ENCODE measurements around the gene FTSJ3.

Gene FTSJ3

DNA sequence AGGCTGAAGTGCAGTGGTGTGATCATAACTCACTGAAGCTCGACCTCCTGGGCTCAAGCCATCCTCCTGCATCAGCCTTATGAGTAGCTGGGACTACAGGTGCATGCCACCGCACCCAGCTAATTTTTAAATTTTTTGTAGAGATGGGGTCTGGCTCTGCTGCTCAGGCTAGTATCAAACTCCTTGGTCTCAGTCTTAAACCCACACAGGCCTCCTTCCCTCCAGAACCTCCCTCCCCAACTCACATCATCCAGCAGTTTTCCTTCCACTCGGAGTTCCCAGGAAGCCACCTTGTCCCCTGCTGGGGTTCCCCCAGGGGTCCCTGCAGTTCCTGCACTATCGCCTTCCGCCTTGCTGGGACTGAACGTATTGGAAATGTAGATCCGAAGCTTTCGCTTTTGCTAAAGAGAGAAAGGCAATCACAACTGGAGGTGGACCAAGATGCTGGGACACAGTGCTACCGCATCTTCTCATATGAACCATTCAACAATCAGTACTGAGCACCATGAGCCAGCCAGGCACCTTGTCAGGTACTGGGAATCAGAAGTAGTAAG, 7.8 kb upstream of the FTSJ3 start:
- Histone ChIP-seq H3K4me1 (ENCODE audit: control insufficient read depth, insufficient read depth, low read length) (peaks cover 10% of the 10 kb centered on the region), H3K9me3 (ENCODE audit: control insufficient read depth, insufficient read depth, low read depth, low read length) (no peaks in the 10 kb centered on the region), H3K27ac (ENCODE audit: extremely low read depth, low read depth, low read length) (no peak overlapping the region), H3K36me3 (ENCODE audit: control insufficient read depth in 2 of 2, insufficient read depth in 1 of 2, low read length in 2 of 2) (peaks cover 41 to 82% of the 10 kb centered on the region in 2 experiments), H3K4me3 (ENCODE audit: low read depth, low read length) (no peak overlapping the region)
- CTCF ChIA-PET = interaction anchor here (0.5 to 3.0 kb wide), 23 partner anchors 8 to 437 kb away, joined by 3 to 18 read pairs (median 5); partner anchors contain the start of gene PSMC5
- POLR2A ChIA-PET = interaction anchor here (0.7 to 2.7 kb wide), 3 partner anchors 8 to 62 kb away, joined by 4 to 10 read pairs (median 5); partner anchors contain the start of genes CCDC47, DDX42 and PSMC5
- TF ChIP-seq ZNF623 (tag by site-specific recombination; IDR thresholded peaks at IDR 0.05) (no peak), ZNF155 (tag by site-specific recombination; IDR thresholded peaks at IDR 0.05) (no peak), KLF17 (tag by site-specific recombination; IDR thresholded peaks at IDR 0.05) (no peak), ZNF174 (tag by site-specific recombination; IDR thresholded peaks at IDR 0.05) (no peak), ZBTB17 (tag by site-specific recombination; IDR thresholded peaks at IDR 0.05) (peak; percentile 21; the same call in 1 of the 2 replicates), GLIS1 (tag by site-specific recombination; IDR thresholded peaks at IDR 0.05) (peak; percentile 31; the same call in 1 of the 2 replicates), ZNF585B (tag by site-specific recombination; IDR thresholded peaks at IDR 0.05) (no peak), ZNF341 (tag by site-specific recombination; IDR thresholded peaks at IDR 0.05; ENCODE audit: low read depth) (no peak), ZNF473 (tag by site-specific recombination; IDR thresholded peaks at IDR 0.05) (no peak), ZNF423 (tag by site-specific recombination; IDR thresholded peaks at IDR 0.05) (no peak), ZNF664 (tag by site-specific recombination; IDR thresholded peaks at IDR 0.05) (no peak), ZNF121 (tag by site-specific recombination; IDR thresholded peaks at IDR 0.05) (peak; percentile 72), ZNF701 (tag by site-specific recombination; IDR thresholded peaks at IDR 0.05) (no peak), ZNF132 (tag by site-specific recombination; IDR thresholded peaks at IDR 0.05; ENCODE audit: borderline replicate concordance) (no peak)
- TF ChIP-seq, protein P1, sequence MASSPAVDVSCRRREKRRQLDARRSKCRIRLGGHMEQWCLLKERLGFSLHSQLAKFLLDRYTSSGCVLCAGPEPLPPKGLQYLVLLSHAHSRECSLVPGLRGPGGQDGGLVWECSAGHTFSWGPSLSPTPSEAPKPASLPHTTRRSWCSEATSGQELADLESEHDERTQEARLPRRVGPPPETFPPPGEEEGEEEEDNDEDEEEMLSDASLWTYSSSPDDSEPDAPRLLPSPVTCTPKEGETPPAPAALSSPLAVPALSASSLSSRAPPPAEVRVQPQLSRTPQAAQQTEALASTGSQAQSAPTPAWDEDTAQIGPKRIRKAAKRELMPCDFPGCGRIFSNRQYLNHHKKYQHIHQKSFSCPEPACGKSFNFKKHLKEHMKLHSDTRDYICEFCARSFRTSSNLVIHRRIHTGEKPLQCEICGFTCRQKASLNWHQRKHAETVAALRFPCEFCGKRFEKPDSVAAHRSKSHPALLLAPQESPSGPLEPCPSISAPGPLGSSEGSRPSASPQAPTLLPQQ (tag by site-specific recombination; IDR thresholded peaks at IDR 0.05) = no peak
- TF ChIP-seq, protein P2, sequence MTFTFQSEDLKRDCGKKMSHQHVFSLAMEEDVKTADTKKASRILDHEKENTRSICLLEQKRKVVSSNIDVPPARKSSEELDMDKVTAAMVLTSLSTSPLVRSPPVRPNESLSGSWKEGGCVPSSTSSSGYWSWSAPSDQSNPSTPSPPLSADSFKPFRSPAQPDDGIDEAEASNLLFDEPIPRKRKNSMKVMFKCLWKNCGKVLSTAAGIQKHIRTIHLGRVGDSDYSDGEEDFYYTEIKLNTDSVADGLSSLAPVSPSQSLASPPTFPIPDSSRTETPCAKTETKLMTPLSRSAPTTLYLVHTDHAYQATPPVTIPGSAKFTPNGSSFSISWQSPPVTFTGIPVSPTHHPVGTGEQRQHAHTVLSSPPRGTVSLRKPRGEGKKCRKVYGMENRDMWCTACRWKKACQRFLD (tag by site-specific recombination; IDR thresholded peaks at IDR 0.05) = no peak

GRCh38 chr17:63834431-63835166, 7.1 kb upstream of the FTSJ3 start:
- no peak overlapping the region for H3K4me3 ChIP-seq (ENCODE audit: low read depth, low read length)
- H3K36me3 ChIP-seq (ENCODE audit: control insufficient read depth in 2 of 2, insufficient read depth in 1 of 2, low read length in 2 of 2) = peaks cover 45 to 88% of the 10 kb centered on the region in 2 experiments
- ChIA-PET POLR2A (interaction anchor here (0.5 to 2.7 kb wide), 6 partner anchors 8 to 1201 kb away, joined by 3 to 10 read pairs (median 3); partner anchors contain the start of genes CCDC47, DDX42 and PSMC5), CTCF (interaction anchor here (0.6 to 3.0 kb wide), 30 partner anchors 8 to 437 kb away, joined by 3 to 18 read pairs (median 4); partner anchors contain the start of genes CCDC47, DDX42 and PSMC5)
- no peaks in the 10 kb centered on the region for H3K9me3 ChIP-seq (ENCODE audit: control insufficient read depth, insufficient read depth, low read depth, low read length)
- peaks cover 7% of the 10 kb centered on the region for H3K4me1 ChIP-seq (ENCODE audit: control insufficient read depth, insufficient read depth, low read length)
- H3K27ac ChIP-seq (ENCODE audit: extremely low read depth, low read depth, low read length) = 0 out of 2 replicates have a peak overlapping the region, but pooled peaks have one; percentile 1
- TF ChIP-seq ZNF248 (tag by site-specific recombination; IDR thresholded peaks at IDR 0.05) (no peak), ZNF324 (tag by site-specific recombination; IDR thresholded peaks at IDR 0.05) (no peak), ZNF558 (tag by site-specific recombination; IDR thresholded peaks at IDR 0.05) (no peak), ZSCAN23 (tag by site-specific recombination; IDR thresholded peaks at IDR 0.05) (no peak), RBAK (tag by site-specific recombination; IDR thresholded peaks at IDR 0.05) (no peak), OVOL3 (tag by site-specific recombination; IDR thresholded peaks at IDR 0.05) (no peak), ZNF280D (tag by site-specific recombination; IDR thresholded peaks at IDR 0.05) (no peak)
- TF ChIP-seq, protein P3, sequence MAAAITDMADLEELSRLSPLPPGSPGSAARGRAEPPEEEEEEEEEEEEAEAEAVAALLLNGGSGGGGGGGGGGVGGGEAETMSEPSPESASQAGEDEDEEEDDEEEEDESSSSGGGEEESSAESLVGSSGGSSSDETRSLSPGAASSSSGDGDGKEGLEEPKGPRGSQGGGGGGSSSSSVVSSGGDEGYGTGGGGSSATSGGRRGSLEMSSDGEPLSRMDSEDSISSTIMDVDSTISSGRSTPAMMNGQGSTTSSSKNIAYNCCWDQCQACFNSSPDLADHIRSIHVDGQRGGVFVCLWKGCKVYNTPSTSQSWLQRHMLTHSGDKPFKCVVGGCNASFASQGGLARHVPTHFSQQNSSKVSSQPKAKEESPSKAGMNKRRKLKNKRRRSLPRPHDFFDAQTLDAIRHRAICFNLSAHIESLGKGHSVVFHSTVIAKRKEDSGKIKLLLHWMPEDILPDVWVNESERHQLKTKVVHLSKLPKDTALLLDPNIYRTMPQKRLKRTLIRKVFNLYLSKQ (tag by site-specific recombination; IDR thresholded peaks at IDR 0.05; ENCODE audit: borderline replicate concordance) = no peak
- TF ChIP-seq, protein P4, sequence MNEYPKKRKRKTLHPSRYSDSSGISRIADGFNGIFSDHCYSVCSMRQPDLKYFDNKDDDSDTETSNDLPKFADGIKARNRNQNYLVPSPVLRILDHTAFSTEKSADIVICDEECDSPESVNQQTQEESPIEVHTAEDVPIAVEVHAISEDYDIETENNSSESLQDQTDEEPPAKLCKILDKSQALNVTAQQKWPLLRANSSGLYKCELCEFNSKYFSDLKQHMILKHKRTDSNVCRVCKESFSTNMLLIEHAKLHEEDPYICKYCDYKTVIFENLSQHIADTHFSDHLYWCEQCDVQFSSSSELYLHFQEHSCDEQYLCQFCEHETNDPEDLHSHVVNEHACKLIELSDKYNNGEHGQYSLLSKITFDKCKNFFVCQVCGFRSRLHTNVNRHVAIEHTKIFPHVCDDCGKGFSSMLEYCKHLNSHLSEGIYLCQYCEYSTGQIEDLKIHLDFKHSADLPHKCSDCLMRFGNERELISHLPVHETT (tag by site-specific recombination; IDR thresholded peaks at IDR 0.05) = no peak

Data from HEK293 (cell line).